Activated B cell treated with CpG ODN at 0.5 μM for 24 hours (primary cell): ENCODE data around the gene IPO11. TPM values are rescaled to one million over a fixed set of nuclear protein-coding genes. Genes with fewer than 3 reads are reported as not detected.

Experiments
- ATAC-seq: fragments of 200-7000 bp; cut with Tn5 transposase; one replicate; pipeline ENCODE4 v1.10.0; 2021; ENCODE audit warnings: low read depth, mild to moderate bottlenecking, moderate library complexity
- CTCF ChIA-PET: fragments of 350-600 bp; sonication (Branson Sonifier 250); formaldehyde crosslinking; loops from one replicate; lab custom pipeline; 2021; ENCODE audit warnings: antibody characterized with exemption; lab: Charles Lee
- POLR2A ChIA-PET: fragments of 350-600 bp; sonication (Branson Sonifier 250); formaldehyde crosslinking; loops from one replicate; lab custom pipeline; 2021; ENCODE audit warnings: antibody characterized with exemption; lab: Charles Lee
- DNase-seq: peaks from one replicate; pipeline ENCODE4 v3.0.0; 2022
- H3K27ac Mint-ChIP-seq: one replicate; pipeline ENCODE4 v1.8.0; 2020; ENCODE audit warnings: mixed read lengths
- H3K27me3 Mint-ChIP-seq: one replicate; pipeline ENCODE4 v1.8.0; 2021; ENCODE audit warnings: mixed read lengths
- H3K36me3 Mint-ChIP-seq: one replicate; pipeline ENCODE4 v1.8.0; 2021; ENCODE audit warnings: low read depth, mixed read lengths
- H3K4me1 Mint-ChIP-seq: one replicate; pipeline ENCODE4 v1.8.0; 2021; ENCODE audit warnings: mixed read lengths
- H3K4me3 Mint-ChIP-seq: one replicate; pipeline ENCODE4 v1.8.0; 2020; ENCODE audit warnings: mild to moderate bottlenecking, mixed read lengths
- H3K9me3 Mint-ChIP-seq: one replicate; pipeline ENCODE4 v1.8.0; 2020; ENCODE audit warnings: mixed read lengths
- intact Hi-C: fragments of 100-400 bp; cut with micrococcal nuclease; formaldehyde crosslinking; loops from one replicate; pipeline ENCODE4 v1.15.1; 2024
- total RNA-seq: library from RNA; stranded (reverse); gene quantifications from 2 replicates; pipeline ENCODE4 v1.2.3, GENCODE V29; 2022
- TF ChIP-seq, protein P1 (sequence below): fragments of 200-600 bp; IDR thresholded peaks from one replicate; pipeline ENCODE4 v1.8.0; 2022; ENCODE audit warnings: antibody characterized with exemption, mild to moderate bottlenecking

Gene IPO11
- total RNA-seq, 1 donor from 2014 or later, result 32.9 TPM

DNA sequence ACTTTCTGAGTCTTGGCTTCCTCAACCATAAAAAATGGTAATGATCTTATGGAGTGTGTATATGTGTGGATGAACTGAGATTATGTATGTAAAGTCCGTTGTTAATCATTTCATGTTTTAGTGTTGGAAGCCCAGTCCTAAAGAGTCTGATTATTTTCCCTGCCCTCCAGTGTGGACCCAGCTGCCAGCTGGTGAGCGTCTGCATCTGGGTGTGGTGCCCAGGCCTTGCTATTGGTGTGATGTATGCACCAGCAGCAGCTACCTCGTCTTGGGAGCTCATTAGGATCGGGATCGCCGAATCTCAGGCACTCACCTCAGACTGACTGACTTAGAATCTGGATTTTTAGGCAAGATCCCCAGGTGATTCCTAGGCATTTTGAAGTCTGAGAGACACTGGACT is 229.9 kb downstream of the IPO11 start:
- TF ChIP-seq, protein P1, sequence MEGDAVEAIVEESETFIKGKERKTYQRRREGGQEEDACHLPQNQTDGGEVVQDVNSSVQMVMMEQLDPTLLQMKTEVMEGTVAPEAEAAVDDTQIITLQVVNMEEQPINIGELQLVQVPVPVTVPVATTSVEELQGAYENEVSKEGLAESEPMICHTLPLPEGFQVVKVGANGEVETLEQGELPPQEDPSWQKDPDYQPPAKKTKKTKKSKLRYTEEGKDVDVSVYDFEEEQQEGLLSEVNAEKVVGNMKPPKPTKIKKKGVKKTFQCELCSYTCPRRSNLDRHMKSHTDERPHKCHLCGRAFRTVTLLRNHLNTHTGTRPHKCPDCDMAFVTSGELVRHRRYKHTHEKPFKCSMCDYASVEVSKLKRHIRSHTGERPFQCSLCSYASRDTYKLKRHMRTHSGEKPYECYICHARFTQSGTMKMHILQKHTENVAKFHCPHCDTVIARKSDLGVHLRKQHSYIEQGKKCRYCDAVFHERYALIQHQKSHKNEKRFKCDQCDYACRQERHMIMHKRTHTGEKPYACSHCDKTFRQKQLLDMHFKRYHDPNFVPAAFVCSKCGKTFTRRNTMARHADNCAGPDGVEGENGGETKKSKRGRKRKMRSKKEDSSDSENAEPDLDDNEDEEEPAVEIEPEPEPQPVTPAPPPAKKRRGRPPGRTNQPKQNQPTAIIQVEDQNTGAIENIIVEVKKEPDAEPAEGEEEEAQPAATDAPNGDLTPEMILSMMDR, result no peak
- DNase-seq (no peak), ATAC-seq (no peak)
- ChIA-PET CTCF (no interaction called here), POLR2A (no interaction called here)
- Mint-ChIP-seq H3K36me3 (no peaks in the 10 kb centered on the region), H3K4me3 (no peak overlapping the region), H3K4me1 (peaks cover 3% of the 10 kb centered on the region), H3K27ac (no peak overlapping the region), H3K9me3 (no peaks in the 10 kb centered on the region), H3K27me3 (no peaks in the 10 kb centered on the region)
- intact Hi-C loops, result no loop called here

- TF ChIP-seq, protein P1, result no peak
- ChIA-PET POLR2A (no interaction called here), CTCF (no interaction called here)
- ATAC-seq (no peak), DNase-seq (no peak)
- Mint-ChIP-seq H3K4me1 (peaks cover 3% of the 10 kb centered on the region), H3K27me3 (no peaks in the 10 kb centered on the region), H3K9me3 (no peaks in the 10 kb centered on the region), H3K27ac (no peak overlapping the region), H3K4me3 (no peak overlapping the region), H3K36me3 (no peaks in the 10 kb centered on the region)
- intact Hi-C loops, result no loop called here
Measured at GRCh38 chr5:62643556-62644451, 231.2 kb downstream of the IPO11 start.

GRCh38 chr5:62645223-62645622 is 232.7 kb downstream of the IPO11 start:
- intact Hi-C loops, result no loop called here
- ChIA-PET POLR2A (no interaction called here), CTCF (no interaction called here)
- H3K9me3 Mint-ChIP-seq, result no peaks in the 10 kb centered on the region
- no peak overlapping the region for H3K27ac Mint-ChIP-seq
- DNase-seq, result no peak
- no peak for ATAC-seq
- H3K4me1 Mint-ChIP-seq, result peaks cover 2% of the 10 kb centered on the region
- no peak overlapping the region for H3K4me3 Mint-ChIP-seq
- TF ChIP-seq, protein P1, result no peak
- no peaks in the 10 kb centered on the region for H3K36me3 Mint-ChIP-seq
- no peaks in the 10 kb centered on the region for H3K27me3 Mint-ChIP-seq

GRCh38 chr5:62647241-62647640 is 234.7 kb downstream of the IPO11 start:
- CTCF ChIA-PET, result no interaction called here
- TF ChIP-seq, protein P1, result no peak
- Mint-ChIP-seq H3K4me1 (no peaks in the 10 kb centered on the region), H3K4me3 (no peak overlapping the region), H3K36me3 (no peaks in the 10 kb centered on the region), H3K27ac (no peak overlapping the region), H3K27me3 (no peaks in the 10 kb centered on the region), H3K9me3 (no peaks in the 10 kb centered on the region)
- POLR2A ChIA-PET, result no interaction called here
- DNase-seq (no peak), ATAC-seq (no peak)
- intact Hi-C loops, result no loop called here

DNA sequence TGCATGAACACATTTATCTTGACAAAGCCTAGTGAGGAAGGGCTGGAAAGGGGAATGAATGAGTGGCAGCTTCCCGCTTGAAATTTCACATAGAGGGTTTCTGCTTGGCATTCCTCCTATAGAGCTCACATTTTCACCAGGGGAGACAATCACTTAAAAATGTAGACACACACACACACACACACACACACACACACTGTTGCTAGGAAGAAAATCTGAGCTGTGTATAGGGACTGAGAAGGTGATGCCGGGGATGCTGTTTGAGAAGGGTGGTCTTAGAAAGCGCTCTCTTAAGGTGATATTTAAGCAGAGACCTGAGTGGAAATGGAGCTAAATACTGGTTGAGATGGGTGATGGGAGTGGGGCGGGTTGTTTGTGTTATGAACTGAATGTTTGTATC is 236.5 kb downstream of the IPO11 start:
- intact Hi-C loops, result no loop called here
- DNase-seq (no peak), ATAC-seq (no peak)
- H3K27me3 Mint-ChIP-seq, result no peaks in the 10 kb centered on the region
- TF ChIP-seq, protein P1, result no peak
- ChIA-PET POLR2A (no interaction called here), CTCF (no interaction called here)
- H3K36me3 Mint-ChIP-seq, result no peaks in the 10 kb centered on the region
- H3K9me3 Mint-ChIP-seq, result no peaks in the 10 kb centered on the region
- no peaks in the 10 kb centered on the region for H3K4me1 Mint-ChIP-seq
- no peak overlapping the region for H3K4me3 Mint-ChIP-seq
- H3K27ac Mint-ChIP-seq, result no peak overlapping the region
